ENCODE data around the gene CCDC141. TPM values are rescaled to one million over a fixed set of nuclear protein-coding genes. Genes with fewer than 3 reads are reported as not detected.

Gene CCDC141
- total and polyA plus RNA-seq, 2 of the 13 experiments (the other 11 are each of a cell fraction or from before 2014, with no cell fraction given): not detected

- in situ Hi-C loops (cut with HindIII; ENCODE audit: extremely low pct_ligation_motif_present, low pct_unique_long_range_greater_than_20kb): no loop called here
- ATAC-seq: no peak
- CTCF ChIA-PET (ENCODE audit: low intra/inter-chr PET ratio, low total read pairs): no interaction called here
- no peak overlapping the region for H3K4me2 ChIP-seq (ENCODE audit: low read depth, low read length)
- no peak overlapping the region for H3K4me3 ChIP-seq (replicated peaks in 1 of 3; ENCODE audit: insufficient read depth in 1 of 3, low read depth in 2 of 3, low read length in 3 of 3)
- H2AFZ ChIP-seq (ENCODE audit: low read length): no peak overlapping the region
- no peak for FAIRE-seq
- DNase-seq (ENCODE audit: low spot score): no peak
- peaks cover 10% of the 10 kb centered on the region for H3K4me1 ChIP-seq (ENCODE audit: insufficient read depth, low read length)
- H3K27ac ChIP-seq (ENCODE audit: extremely low read length, insufficient read depth, low read length): no peak overlapping the region
- POLR2A ChIA-PET: no interaction called here
- H4K20me1 ChIP-seq (ENCODE audit: insufficient read depth, low read length): no peaks in the 10 kb centered on the region
- intact Hi-C loops (cut with micrococcal nuclease; ENCODE audit: unreplicated experiment): no loop called here
- H3K36me3 ChIP-seq (replicated peaks in 1 of 2; ENCODE audit: control insufficient read depth in 1 of 2, insufficient read depth in 2 of 2, low read length in 2 of 2): no peaks in the 10 kb centered on the region
- no peaks in the 10 kb centered on the region for H3K27me3 ChIP-seq (ENCODE audit: control insufficient read depth in 1 of 2, insufficient read depth in 2 of 2, low read length in 2 of 2)
- no peaks in the 10 kb centered on the region for H3K79me2 ChIP-seq (ENCODE audit: insufficient read depth, low read length)
- no TSS peak for BruUV-seq (replicated peaks)
- H3K9me3 ChIP-seq (ENCODE audit: low read length): no peaks in the 10 kb centered on the region
- no peak overlapping the region for H3K9ac ChIP-seq (ENCODE audit: insufficient read depth, low read depth, low read length)
- WGBS (ENCODE audit: low lambda C conversion rate): 23% methylated on average over 4 of the region's 4 CpGs
- TF ChIP-seq SSRP1 (CRISPR knock-in tag; IDR thresholded peaks at IDR 0.05) (no peak), ATF7-NPFF (CRISPR knock-in tag; IDR thresholded peaks at IDR 0.05; ENCODE audit: low read depth) (no peak), TBX2 (CRISPR knock-in tag; IDR thresholded peaks at IDR 0.05; ENCODE audit: borderline replicate concordance) (no peak), RFXAP (CRISPR knock-in tag; IDR thresholded peaks at IDR 0.05; ENCODE audit: borderline replicate concordance) (no peak), ZNF569 (CRISPR knock-in tag; IDR thresholded peaks at IDR 0.05; ENCODE audit: borderline replicate concordance) (no peak), TRAFD1 (CRISPR knock-in tag; IDR thresholded peaks at IDR 0.05; ENCODE audit: borderline replicate concordance) (no peak), KAT7 (CRISPR knock-in tag; IDR thresholded peaks at IDR 0.05; ENCODE audit: borderline replicate concordance) (no peak), ZBTB1 (CRISPR knock-in tag; IDR thresholded peaks at IDR 0.05; ENCODE audit: borderline replicate concordance) (no peak), ZHX2 (IDR thresholded peaks at IDR 0.05; ENCODE audit: low read depth) (no peak), ZHX2 (CRISPR knock-in tag; IDR thresholded peaks at IDR 0.05; ENCODE audit: borderline replicate concordance) (no peak)
- TF ChIP-seq, protein P1, sequence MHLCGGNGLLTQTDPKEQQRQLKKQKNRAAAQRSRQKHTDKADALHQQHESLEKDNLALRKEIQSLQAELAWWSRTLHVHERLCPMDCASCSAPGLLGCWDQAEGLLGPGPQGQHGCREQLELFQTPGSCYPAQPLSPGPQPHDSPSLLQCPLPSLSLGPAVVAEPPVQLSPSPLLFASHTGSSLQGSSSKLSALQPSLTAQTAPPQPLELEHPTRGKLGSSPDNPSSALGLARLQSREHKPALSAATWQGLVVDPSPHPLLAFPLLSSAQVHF (CRISPR knock-in tag; IDR thresholded peaks at IDR 0.05): no peak
- TF ChIP-seq, protein P2, sequence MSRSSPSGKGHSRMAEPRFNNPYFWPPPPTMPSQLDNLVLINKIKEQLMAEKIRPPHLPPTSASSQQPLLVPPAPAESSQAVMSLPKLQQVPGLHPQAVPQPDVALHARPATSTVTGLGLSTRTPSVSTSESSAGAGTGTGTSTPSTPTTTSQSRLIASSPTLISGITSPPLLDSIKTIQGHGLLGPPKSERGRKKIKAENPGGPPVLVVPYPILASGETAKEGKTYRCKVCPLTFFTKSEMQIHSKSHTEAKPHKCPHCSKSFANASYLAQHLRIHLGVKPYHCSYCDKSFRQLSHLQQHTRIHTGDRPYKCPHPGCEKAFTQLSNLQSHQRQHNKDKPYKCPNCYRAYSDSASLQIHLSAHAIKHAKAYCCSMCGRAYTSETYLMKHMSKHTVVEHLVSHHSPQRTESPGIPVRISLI (CRISPR knock-in tag; IDR thresholded peaks at IDR 0.05; ENCODE audit: borderline replicate concordance): no peak
- TF ChIP-seq, protein P3, sequence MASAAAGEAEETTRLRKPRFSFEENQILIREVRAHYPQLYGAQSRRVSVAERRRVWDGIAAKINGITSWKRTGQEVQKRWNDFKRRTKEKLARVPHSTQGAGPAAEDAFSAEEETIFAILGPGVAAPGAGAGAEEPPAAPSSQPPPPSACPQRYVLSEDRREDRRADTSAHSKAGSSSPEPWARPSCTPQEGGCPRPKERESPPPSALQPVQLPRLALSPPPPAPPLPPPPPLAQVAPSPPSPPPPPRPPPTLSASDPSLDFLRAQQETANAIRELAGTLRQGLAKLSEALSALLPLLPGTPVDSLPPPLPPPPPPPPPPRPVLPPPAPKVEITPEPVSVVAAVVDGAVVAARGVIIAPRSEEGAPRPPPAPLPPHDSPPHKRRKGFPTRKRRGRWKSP (CRISPR knock-in tag; IDR thresholded peaks at IDR 0.05): no peak
Observed at GRCh38 chr2:179049203-179049545, 763 bp downstream of the CCDC141 start.
